Nephron (organoid): ENCODE data around the gene TLR6.
"Not testable (repeated sequence)": the region's sequence is repeated elsewhere in the genome, so short reads cannot be mapped to it uniquely, and the experiment has no call there.

Experiments
- H3K27ac Mint-ChIP-seq, 3 experiments: 2 replicates each; pipeline ENCODE4 v1.8.0; 2020; ENCODE audit warnings: mixed read lengths in 3 of 3, mild to moderate bottlenecking in 2 of 3, moderate library complexity in 1 of 3
- H3K27me3 Mint-ChIP-seq: 2 replicates; pipeline ENCODE4 v1.8.0; 2021; ENCODE audit warnings: low read depth, mild to moderate bottlenecking, moderate library complexity, mixed read lengths
- H3K36me3 Mint-ChIP-seq: 2 replicates; pipeline ENCODE4 v1.8.0; 2020; ENCODE audit warnings: low read depth, mixed read lengths
- H3K4me1 Mint-ChIP-seq: 2 replicates; pipeline ENCODE4 v1.8.0; 2020; ENCODE audit warnings: mixed read lengths
- H3K4me3 Mint-ChIP-seq, 3 experiments: 2 replicates each; pipeline ENCODE4 v1.8.0; 2020; ENCODE audit warnings: mild to moderate bottlenecking in 3 of 3, mixed read lengths in 3 of 3, moderate library complexity in 2 of 3
- H3K9me3 Mint-ChIP-seq: 2 replicates; pipeline ENCODE4 v1.8.0; 2020; ENCODE audit warnings: mixed read lengths
- TF ChIP-seq, protein P1 (sequence below), 3 experiments: fragments of 200-600 bp; sonication (generic); IDR thresholded peaks; one replicate each; pipeline ENCODE4 v1.5.0; 2021; ENCODE audit warnings: antibody characterized with exemption in 3 of 3; ENCODE audit not compliant: unreplicated experiment in 3 of 3

TLR6 gene

DNA sequence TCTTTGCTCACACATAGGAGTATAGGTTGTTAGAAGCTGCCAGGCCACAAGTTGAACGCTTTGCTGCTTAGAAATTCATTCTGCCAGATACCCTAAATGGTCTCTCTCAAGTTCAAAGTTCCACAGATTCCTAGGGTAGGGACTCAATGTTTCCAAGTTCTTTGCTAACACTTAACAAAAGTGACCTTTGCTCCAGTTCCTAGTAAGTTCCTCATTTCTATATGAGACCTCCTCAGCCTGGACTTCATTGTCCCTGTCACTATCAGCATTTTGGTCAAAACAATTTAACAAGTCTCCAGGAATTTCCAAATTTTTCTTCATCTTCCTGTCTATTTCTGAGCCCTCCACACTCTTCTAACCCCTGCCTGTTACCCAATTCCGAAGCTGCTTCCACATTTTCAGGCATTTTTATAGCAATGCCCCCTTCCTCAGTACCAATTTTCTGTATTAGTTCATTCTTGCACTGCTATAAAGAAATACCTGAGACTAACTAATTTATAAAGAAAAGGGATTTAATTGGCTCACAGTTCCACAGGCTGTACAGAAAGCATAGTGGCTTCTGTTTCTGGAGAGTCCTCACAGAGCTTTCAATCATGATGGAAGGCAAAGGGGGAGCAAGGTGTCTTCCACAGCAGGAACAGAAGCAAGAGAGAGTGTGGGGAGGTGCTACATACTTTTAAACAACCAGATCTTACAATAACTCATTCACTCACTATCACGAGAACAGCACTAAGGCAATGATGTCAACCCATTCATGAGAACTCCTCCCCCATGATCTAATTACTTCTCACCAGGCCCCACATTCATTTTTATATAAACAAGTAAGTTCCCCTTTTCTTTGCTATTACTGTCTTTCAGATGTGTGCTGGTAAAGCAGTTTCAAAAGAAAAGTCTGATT lies 40.5 kb downstream of the TLR6 start:
- TF ChIP-seq, protein P1, sequence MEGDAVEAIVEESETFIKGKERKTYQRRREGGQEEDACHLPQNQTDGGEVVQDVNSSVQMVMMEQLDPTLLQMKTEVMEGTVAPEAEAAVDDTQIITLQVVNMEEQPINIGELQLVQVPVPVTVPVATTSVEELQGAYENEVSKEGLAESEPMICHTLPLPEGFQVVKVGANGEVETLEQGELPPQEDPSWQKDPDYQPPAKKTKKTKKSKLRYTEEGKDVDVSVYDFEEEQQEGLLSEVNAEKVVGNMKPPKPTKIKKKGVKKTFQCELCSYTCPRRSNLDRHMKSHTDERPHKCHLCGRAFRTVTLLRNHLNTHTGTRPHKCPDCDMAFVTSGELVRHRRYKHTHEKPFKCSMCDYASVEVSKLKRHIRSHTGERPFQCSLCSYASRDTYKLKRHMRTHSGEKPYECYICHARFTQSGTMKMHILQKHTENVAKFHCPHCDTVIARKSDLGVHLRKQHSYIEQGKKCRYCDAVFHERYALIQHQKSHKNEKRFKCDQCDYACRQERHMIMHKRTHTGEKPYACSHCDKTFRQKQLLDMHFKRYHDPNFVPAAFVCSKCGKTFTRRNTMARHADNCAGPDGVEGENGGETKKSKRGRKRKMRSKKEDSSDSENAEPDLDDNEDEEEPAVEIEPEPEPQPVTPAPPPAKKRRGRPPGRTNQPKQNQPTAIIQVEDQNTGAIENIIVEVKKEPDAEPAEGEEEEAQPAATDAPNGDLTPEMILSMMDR (IDR thresholded peaks at IDR 0.05; ENCODE audit: unreplicated experiment in 3 of 3): no peak
- no peaks in the 10 kb centered on the region for H3K9me3 Mint-ChIP-seq
- H3K27me3 Mint-ChIP-seq: no peaks in the 10 kb centered on the region
- H3K4me3 Mint-ChIP-seq: no peak overlapping the region
- H3K27ac Mint-ChIP-seq: no peak overlapping the region
- H3K36me3 Mint-ChIP-seq: no peaks in the 10 kb centered on the region
- no peaks in the 10 kb centered on the region for H3K4me1 Mint-ChIP-seq

DNA sequence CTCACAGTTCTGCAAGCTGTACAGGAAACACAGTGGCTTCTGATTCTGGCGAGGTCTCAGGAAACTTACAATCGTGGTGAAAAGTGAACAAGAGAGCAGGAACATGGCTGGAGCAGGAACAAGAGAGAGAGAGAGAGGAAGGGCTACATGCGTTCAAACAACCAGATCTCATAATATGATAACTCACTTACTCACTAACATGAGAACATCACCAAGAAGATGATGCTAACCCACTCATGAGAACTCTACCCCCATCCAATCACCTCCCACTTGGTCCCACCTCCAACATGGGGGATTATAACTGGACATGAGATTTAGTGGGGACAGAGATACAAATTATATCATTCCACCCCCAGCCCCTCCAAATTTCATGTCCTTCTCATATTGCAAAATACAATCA lies 42.2 kb downstream of the TLR6 start:
- H3K27ac Mint-ChIP-seq: no peak overlapping the region
- no peak overlapping the region for H3K4me3 Mint-ChIP-seq
- no peaks in the 10 kb centered on the region for H3K4me1 Mint-ChIP-seq
- no peaks in the 10 kb centered on the region for H3K27me3 Mint-ChIP-seq
- H3K9me3 Mint-ChIP-seq: peaks cover 2% of the 10 kb centered on the region
- no peaks in the 10 kb centered on the region for H3K36me3 Mint-ChIP-seq
- TF ChIP-seq, protein P1 (IDR thresholded peaks at IDR 0.05; ENCODE audit: unreplicated experiment in 3 of 3): no peak

DNA sequence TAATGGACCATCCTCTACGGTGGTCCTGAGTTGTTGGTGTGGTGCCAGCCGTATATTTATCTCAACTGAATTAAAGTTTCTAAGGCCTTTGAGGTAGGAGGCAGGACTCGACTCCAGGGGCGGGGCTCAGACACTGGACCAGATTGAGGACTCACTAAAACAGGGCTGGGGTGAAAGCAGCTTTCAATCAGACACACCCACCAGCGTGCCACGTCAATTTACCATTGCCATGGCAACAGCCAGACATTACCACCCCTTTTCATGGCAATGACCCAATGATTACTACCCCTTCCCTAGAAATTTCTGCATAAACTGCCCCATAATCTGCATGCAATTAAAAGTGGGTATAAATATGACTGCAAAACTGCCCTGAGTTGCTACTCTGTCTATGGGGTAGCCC lies 45.3 kb downstream of the TLR6 start:
- Mint-ChIP-seq H3K4me1 (no peaks in the 10 kb centered on the region), H3K27me3 (no peaks in the 10 kb centered on the region), H3K4me3 (no peak overlapping the region), H3K36me3 (no peaks in the 10 kb centered on the region), H3K27ac (no peak overlapping the region), H3K9me3 (peaks cover 3% of the 10 kb centered on the region)
- TF ChIP-seq, protein P1 (IDR thresholded peaks at IDR 0.05; ENCODE audit: unreplicated experiment in 3 of 3): no peak

DNA sequence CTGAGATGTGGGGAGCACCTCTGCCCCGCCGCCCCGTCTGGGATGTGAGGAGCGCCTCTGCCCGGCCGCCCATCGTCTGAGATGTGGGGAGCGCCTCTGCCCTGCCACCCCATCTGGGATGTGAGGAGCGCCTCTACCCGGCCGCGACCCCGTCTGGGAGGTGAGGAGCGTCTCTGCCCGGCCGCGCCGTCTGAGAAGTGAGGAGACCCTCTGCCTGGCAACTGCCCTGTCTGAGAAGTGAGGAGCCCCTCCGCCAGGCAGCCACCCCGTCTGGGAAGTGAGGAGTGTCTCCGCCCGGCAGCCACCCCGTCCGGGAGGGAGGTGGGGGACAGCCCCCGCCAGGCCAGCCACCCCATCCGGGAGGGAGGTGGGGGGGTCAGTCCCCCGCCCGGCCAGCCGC lies 49.2 kb downstream of the TLR6 start:
- not testable (repeated sequence) for H3K36me3 Mint-ChIP-seq, H3K9me3 Mint-ChIP-seq, H3K4me3 Mint-ChIP-seq, H3K27me3 Mint-ChIP-seq, H3K27ac Mint-ChIP-seq, H3K4me1 Mint-ChIP-seq

DNA sequence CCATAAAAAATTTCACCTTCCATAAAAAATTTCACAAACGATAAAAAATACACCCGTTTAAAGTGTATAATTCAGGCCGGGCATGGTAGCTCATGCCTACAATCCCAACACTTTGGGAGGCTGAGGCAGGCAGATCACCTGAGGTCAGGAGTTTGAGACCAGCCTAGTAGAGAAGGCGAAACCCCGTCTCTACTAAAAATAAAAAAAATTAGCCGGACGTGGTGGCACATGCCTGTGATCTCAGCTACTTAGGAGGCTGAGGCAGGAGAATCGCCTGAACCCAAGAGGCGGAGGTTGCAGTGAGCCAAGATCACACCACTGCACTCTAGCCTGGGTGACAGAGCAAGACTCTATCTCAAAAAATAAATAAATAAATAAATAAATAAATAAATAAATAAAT lies 50.4 kb downstream of the TLR6 start:
- not testable (repeated sequence) for H3K36me3 Mint-ChIP-seq, H3K27me3 Mint-ChIP-seq, H3K27ac Mint-ChIP-seq, H3K4me1 Mint-ChIP-seq, H3K4me3 Mint-ChIP-seq
- peaks cover 15% of the 10 kb centered on the region for H3K9me3 Mint-ChIP-seq

DNA sequence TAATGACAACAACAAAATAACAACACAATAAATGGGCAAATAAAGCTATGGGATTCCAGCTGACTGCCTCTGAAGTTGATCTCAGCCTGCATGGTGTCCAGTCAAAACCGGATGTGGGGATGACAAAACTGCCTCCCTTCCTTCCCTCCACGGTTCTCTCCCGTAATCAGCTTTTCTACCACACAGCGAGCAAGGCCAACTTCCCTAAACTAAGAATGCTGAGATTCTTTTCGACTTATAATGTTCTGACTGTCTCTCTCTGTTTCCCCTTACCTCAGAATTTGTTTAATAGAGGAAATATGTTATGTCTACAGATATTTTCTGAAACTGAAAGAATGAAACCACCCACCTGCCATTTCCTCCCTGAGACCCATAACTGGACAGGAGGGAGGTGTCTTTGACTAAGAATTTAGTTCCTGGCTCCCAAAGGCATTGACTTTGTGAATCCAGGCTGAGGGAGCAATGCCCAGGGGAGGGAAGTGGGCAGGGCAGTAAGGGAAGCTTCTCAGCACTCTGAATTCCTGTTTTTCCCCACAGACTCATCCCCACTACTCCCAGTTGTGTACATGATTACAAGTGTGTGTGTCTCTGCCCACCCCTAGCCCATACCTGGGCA lies 51.0 kb downstream of the TLR6 start:
- no peaks in the 10 kb centered on the region for H3K36me3 Mint-ChIP-seq
- H3K27me3 Mint-ChIP-seq: no peaks in the 10 kb centered on the region

More for the DNA sequence above, 51.0 kb downstream of the TLR6 start:
- Mint-ChIP-seq H3K27ac (peak overlapping the region in 2 of 3 experiments; percentile 71 to 96), H3K4me3 (no peak overlapping the region), H3K9me3 (peaks cover 18% of the 10 kb centered on the region), H3K4me1 (peaks cover 10% of the 10 kb centered on the region)
- TF ChIP-seq, protein P1 (IDR thresholded peaks at IDR 0.05; ENCODE audit: unreplicated experiment in 3 of 3): no peak
